GM18868 (cell line): ENCODE results near the gene MSX1.
A peak's percentile ranks its signal among the peaks of the same experiment; 100 is the strongest.

Source experiments
- ATAC-seq: cut with Tn5 transposase; IDR thresholded peaks from one replicate; pipeline ENCODE4 v1.9.1; 2021; ENCODE audit warnings: mild to moderate bottlenecking, moderate library complexity; ENCODE audit not compliant: unreplicated experiment

The MSX1 gene

GRCh38 chr4:4868040-4868757 lies 8.7 kb downstream of the MSX1 start:
- no peak for ATAC-seq

GRCh38 chr4:4868758-4869723 lies 9.6 kb downstream of the MSX1 start:
- ATAC-seq: no peak

DNA sequence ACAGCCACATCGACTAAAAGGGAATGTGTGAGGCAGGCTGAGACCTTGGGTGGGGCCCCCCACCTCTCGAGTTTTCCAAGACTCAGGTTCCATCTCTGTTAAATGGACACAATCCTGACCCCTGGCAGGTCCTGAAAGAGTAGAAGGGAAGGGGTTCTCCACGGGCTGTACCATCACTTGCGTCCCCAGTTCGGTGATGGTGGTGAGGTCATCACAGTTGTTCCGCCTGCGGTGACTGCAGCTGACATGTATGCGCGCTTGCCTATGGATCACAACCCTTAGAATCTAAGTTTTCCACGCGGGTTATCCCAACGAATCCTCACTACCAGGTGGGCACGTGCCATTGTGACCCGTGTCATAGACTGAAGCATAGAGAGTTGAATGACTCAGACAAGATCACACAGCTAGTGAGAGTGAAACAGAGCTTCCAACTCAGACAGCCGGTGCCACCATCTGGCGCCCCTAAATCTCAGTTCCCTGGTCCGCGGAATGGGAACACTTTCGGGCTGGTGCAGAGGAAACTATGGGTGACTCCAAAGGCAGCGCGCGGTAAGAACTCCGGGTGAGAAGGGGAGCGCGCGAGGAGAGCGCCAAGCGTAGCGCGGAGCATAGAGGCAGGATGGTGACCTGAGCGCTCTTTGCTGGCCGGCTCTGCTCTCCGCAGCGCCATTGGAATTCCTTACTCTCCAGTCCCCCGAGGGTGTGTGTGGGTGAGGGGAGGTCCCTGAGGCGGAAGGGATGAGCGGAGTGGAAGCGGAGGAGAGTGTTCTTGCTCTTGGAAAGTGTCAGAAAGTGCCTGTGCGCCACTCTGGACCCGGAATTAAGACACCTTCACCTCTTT lies 10.5 kb downstream of the MSX1 start:
- ATAC-seq: peak; percentile 35

- no peak for ATAC-seq
These were observed 11.2 kb downstream of the MSX1 start for GRCh38 chr4:4870576-4871241.

- no peak for ATAC-seq
These were observed 11.7 kb downstream of the MSX1 start for GRCh38 chr4:4871242-4871572.

DNA sequence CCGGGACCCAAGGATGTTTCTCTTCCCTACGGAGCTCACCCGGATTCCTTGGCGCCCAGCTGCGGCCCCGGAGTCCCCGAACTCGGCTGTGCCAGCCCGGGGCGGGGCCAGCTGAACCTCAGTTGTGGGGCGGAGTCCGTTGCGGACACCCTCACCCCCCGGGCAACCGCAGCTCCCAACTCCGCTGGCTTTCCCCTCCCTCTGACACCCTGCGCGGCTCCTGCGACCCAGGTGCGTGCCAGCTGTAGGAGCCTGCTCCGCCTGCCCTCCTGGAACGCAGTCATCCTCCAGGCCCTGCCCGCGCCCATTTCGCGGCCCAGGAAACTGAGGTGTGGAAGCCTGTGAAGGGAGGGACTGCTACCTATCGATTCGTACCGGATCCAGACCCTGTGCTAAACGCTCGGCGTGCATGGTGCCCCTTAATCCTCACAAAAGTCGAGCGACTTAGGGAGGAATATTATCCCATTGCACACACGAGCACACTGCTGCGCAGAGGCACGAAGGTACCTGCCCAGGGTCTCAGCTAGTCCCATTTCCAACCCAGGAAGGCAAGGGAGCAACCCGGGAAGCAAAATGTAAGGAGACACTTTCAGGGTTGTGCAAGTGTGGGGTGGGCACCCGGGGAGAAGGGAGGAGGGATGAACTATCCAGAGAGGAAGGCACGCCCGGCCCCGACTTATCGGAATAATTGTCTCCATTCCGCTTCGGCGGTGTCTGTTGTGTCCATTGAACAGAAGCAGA lies 12.3 kb downstream of the MSX1 start:
- no peak for ATAC-seq

- ATAC-seq: no peak
These were observed 12.9 kb downstream of the MSX1 start for GRCh38 chr4:4872314-4872903.

GRCh38 chr4:4873203-4873602 lies 13.7 kb downstream of the MSX1 start:
- no peak for ATAC-seq

GRCh38 chr4:4874254-4874653 lies 14.8 kb downstream of the MSX1 start:
- ATAC-seq: no peak

DNA sequence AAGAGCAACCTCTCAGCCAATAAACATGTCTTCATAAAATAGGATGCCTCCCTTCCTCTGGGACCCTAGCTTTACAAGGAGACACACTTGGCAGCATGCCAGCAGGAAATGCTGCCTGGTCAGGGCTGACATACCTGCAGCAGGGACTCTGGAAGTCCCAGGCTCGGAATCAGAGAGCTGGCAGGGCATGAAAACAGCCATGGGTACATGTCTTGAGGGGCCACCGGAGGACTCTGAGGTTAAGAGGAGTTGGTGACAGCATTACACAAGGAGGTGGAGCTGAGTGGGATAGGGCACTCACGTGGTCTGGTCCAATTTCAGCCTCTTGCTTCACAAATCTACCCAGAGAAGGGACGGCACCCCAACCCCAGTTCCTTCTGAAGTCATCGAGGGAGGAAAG lies 15.7 kb downstream of the MSX1 start:
- no peak for ATAC-seq

- no peak for ATAC-seq
These were observed 16.1 kb downstream of the MSX1 start for GRCh38 chr4:4875611-4876010.

GRCh38 chr4:4876945-4877661 lies 17.6 kb downstream of the MSX1 start:
- ATAC-seq: no peak

DNA sequence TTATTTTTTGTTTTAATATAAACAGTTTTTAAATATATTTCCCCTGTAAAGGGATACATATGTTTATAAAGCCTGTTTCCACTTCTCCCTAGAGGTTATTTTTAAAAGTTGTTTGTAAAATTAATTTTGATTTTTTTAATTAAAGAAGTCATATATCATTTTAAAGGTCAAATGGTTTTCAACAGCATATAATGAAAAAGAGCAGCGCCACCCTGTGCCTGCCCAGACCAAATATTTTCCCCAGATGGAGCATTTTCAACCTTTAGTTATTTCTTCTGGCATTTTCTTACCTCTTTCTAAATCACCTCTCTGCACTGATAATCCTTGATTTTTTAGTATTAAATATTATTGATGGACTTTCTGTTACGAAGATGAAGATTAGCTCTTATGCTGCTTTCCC lies 21.0 kb downstream of the MSX1 start:
- ATAC-seq: no peak

GRCh38 chr4:4881432-4881831 lies 22.0 kb downstream of the MSX1 start:
- ATAC-seq: no peak

DNA sequence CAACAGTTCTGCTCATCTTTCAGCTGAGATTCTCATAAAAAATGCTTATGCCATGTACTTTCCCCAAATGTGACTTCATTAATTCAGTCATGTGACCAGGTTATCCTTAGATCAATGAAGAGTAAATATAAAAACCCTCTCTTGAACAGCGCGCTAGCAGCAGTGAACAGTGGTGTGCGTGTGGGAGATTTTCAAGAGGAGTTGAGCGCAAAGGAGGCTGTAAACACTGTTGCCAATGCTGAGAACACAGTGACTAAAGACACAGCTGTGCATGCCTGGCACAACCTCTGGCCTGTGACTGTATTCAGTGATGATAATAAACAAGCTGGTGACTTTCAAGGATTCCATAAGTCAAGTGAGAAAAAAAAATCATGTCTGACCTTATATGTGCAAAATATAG lies 25.1 kb downstream of the MSX1 start:
- no peak for ATAC-seq

GRCh38 chr4:4887426-4887825 lies 28.0 kb downstream of the MSX1 start:
- ATAC-seq: no peak

DNA sequence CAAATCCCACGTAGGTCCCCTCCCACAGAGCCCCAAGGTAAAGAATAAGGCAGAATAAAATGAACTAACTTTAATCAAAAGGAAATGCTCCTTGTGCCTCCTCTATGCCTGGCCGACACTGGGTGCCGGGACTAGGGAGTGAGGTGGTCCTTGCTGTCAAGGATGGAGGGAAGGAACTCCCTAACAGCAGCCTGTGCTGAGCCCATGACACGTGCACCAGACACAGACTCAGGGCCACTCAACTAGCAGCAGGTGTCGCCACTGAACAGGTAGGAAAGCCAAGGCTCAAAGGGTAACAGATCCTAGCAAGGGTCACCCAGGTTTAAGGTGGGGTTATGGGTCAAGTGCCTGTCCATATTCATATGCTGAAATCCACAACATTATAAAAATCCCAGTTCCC lies 29.2 kb downstream of the MSX1 start:
- ATAC-seq: no peak

GRCh38 chr4:4889781-4890180 lies 30.3 kb downstream of the MSX1 start:
- ATAC-seq: no peak
